Measurements from ENCODE around the gene ZMIZ2. TPM values are rescaled to one million over a fixed set of nuclear protein-coding genes. Genes with fewer than 3 reads are reported as not detected.

The ZMIZ2 gene
- total and polyA plus RNA-seq, 2 of the 8 experiments (the other 6 are each of a cell fraction or from before 2014, with no cell fraction given): 24.4 to 66.4 TPM

DNA sequence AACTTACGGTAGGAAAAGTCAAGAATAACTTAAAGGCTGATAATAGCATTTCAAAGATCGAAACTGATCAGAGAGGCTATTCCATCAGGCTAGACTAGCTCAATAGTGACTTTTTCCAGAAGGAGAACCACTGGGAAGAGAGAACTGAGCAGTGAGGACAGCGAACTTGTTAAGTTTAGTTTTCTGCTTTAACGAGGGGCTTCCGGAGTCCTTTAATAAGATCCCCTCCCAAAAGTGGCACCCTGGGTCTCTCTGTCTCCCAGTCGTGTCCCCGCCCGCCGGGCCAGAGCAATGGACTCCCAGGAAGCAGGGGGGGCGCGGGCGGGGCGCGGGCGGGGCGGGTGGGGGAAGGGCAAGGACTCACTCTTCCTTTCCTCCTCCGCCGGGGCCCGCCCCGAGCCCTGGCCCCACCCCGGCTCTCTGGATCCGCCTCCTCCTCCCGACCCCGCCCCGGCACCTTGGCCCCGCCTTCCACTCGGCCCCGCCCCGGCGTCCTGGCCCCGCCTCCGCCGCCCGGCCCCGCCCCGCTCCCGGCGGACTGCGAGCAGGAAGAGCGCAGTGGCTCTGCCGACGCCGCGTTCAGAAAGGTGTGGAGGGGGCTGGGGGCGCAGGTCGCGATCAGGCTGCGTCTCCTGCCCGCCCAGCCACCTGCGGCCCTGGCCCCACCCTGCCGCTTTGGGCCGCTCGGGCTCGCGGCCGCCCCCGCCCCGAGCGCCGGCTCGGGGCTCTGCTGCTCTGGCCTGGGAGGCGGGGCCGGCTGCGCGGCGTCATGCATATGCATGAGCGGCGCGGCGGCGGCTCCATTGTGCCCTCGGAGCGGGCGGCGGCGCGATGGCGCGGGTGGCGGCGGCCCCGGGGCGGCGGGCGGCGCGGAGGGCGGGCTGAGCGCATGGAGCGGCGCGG is at the start of gene ZMIZ2 (continued):
- TF ChIP-seq, protein P1, sequence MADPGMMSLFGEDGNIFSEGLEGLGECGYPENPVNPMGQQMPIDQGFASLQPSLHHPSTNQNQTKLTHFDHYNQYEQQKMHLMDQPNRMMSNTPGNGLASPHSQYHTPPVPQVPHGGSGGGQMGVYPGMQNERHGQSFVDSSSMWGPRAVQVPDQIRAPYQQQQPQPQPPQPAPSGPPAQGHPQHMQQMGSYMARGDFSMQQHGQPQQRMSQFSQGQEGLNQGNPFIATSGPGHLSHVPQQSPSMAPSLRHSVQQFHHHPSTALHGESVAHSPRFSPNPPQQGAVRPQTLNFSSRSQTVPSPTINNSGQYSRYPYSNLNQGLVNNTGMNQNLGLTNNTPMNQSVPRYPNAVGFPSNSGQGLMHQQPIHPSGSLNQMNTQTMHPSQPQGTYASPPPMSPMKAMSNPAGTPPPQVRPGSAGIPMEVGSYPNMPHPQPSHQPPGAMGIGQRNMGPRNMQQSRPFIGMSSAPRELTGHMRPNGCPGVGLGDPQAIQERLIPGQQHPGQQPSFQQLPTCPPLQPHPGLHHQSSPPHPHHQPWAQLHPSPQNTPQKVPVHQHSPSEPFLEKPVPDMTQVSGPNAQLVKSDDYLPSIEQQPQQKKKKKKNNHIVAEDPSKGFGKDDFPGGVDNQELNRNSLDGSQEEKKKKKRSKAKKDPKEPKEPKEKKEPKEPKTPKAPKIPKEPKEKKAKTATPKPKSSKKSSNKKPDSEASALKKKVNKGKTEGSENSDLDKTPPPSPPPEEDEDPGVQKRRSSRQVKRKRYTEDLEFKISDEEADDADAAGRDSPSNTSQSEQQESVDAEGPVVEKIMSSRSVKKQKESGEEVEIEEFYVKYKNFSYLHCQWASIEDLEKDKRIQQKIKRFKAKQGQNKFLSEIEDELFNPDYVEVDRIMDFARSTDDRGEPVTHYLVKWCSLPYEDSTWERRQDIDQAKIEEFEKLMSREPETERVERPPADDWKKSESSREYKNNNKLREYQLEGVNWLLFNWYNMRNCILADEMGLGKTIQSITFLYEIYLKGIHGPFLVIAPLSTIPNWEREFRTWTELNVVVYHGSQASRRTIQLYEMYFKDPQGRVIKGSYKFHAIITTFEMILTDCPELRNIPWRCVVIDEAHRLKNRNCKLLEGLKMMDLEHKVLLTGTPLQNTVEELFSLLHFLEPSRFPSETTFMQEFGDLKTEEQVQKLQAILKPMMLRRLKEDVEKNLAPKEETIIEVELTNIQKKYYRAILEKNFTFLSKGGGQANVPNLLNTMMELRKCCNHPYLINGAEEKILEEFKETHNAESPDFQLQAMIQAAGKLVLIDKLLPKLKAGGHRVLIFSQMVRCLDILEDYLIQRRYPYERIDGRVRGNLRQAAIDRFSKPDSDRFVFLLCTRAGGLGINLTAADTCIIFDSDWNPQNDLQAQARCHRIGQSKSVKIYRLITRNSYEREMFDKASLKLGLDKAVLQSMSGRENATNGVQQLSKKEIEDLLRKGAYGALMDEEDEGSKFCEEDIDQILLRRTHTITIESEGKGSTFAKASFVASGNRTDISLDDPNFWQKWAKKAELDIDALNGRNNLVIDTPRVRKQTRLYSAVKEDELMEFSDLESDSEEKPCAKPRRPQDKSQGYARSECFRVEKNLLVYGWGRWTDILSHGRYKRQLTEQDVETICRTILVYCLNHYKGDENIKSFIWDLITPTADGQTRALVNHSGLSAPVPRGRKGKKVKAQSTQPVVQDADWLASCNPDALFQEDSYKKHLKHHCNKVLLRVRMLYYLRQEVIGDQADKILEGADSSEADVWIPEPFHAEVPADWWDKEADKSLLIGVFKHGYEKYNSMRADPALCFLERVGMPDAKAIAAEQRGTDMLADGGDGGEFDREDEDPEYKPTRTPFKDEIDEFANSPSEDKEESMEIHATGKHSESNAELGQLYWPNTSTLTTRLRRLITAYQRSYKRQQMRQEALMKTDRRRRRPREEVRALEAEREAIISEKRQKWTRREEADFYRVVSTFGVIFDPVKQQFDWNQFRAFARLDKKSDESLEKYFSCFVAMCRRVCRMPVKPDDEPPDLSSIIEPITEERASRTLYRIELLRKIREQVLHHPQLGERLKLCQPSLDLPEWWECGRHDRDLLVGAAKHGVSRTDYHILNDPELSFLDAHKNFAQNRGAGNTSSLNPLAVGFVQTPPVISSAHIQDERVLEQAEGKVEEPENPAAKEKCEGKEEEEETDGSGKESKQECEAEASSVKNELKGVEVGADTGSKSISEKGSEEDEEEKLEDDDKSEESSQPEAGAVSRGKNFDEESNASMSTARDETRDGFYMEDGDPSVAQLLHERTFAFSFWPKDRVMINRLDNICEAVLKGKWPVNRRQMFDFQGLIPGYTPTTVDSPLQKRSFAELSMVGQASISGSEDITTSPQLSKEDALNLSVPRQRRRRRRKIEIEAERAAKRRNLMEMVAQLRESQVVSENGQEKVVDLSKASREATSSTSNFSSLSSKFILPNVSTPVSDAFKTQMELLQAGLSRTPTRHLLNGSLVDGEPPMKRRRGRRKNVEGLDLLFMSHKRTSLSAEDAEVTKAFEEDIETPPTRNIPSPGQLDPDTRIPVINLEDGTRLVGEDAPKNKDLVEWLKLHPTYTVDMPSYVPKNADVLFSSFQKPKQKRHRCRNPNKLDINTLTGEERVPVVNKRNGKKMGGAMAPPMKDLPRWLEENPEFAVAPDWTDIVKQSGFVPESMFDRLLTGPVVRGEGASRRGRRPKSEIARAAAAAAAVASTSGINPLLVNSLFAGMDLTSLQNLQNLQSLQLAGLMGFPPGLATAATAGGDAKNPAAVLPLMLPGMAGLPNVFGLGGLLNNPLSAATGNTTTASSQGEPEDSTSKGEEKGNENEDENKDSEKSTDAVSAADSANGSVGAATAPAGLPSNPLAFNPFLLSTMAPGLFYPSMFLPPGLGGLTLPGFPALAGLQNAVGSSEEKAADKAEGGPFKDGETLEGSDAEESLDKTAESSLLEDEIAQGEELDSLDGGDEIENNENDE (IDR thresholded peaks at IDR 0.05; ENCODE audit: insufficient replicate concordance, low read length): no peak

Measured in H1 (cell line).